C4-2B (cell line): ENCODE data around the gene MSI2.

Source experiments
- H3K27ac ChIP-seq: fragments of 450-650 bp; 2 replicates; pipeline ENCODE4 v1.5.1; 2017
- CTCF ChIP-seq: fragments of 450-650 bp; conservative IDR thresholded peaks from 2 replicates; pipeline ENCODE4 v1.5.1; 2017; ENCODE audit warnings: mild to moderate bottlenecking
- ZFX ChIP-seq: fragments of 450-650 bp; IDR thresholded peaks from 2 replicates; pipeline ENCODE4 v1.6.1; 2017

The MSI2 gene

GRCh38 chr17:57373756-57374155, 117.4 kb downstream of the MSI2 start:
- no peak overlapping the region for H3K27ac ChIP-seq
- TF ChIP-seq ZFX = no peak
- no peak for TF ChIP-seq CTCF

- no peak overlapping the region for H3K27ac ChIP-seq
- TF ChIP-seq ZFX (no peak), CTCF (no peak)
Observed at GRCh38 chr17:57375040-57375769, 118.9 kb downstream of the MSI2 start.

- TF ChIP-seq ZFX = no peak
- TF ChIP-seq CTCF = no peak
- H3K27ac ChIP-seq = no peak overlapping the region
Observed at GRCh38 chr17:57375770-57376225, 119.5 kb downstream of the MSI2 start.

- H3K27ac ChIP-seq = no peak overlapping the region
- TF ChIP-seq ZFX = no peak
- no peak for TF ChIP-seq CTCF
Observed at GRCh38 chr17:57377094-57377493, 120.8 kb downstream of the MSI2 start.

- no peak overlapping the region for H3K27ac ChIP-seq
- TF ChIP-seq ZFX (no peak), CTCF (no peak)
Observed at GRCh38 chr17:57379237-57379894, 123.0 kb downstream of the MSI2 start.

- H3K27ac ChIP-seq = no peak overlapping the region
- TF ChIP-seq ZFX (no peak), CTCF (no peak)
Observed at GRCh38 chr17:57379895-57380434, 123.6 kb downstream of the MSI2 start.

GRCh38 chr17:57381498-57381897, 125.2 kb downstream of the MSI2 start:
- no peak for TF ChIP-seq ZFX
- no peak for TF ChIP-seq CTCF
- no peak overlapping the region for H3K27ac ChIP-seq
